SK-N-SH treated with all-trans-retinoic acid at 6 μM for 48 hours (cell line): Measurements from ENCODE around the gene ZNF358.

Experiments
- ARNTL ChIP-seq: fragments of 450-650 bp; formaldehyde crosslinking; IDR thresholded peaks from 2 replicates; pipeline ENCODE4 v1.5.0; 2020; ENCODE audit warnings: low read depth, mild to moderate bottlenecking, moderate library complexity, borderline replicate concordance
- BACH2 ChIP-seq: fragments of 250-450 bp; sonication (Bioruptor Pico); IDR thresholded peaks from 2 replicates; pipeline ENCODE4 v1.9.0; 2021; ENCODE audit warnings: mild to moderate bottlenecking, borderline replicate concordance
- CREB5 ChIP-seq: fragments of 250-450 bp; sonication (Bioruptor Pico); IDR thresholded peaks from 2 replicates; pipeline ENCODE4 v1.5.1; 2020; ENCODE audit warnings: low read depth, mild to moderate bottlenecking, moderate library complexity
- CSRNP3 ChIP-seq: fragments of 250-450 bp; sonication (Bioruptor Pico); IDR thresholded peaks from 2 replicates; pipeline ENCODE4 v1.5.1; 2021; ENCODE audit warnings: mild to moderate bottlenecking, moderate library complexity
- ESRRG ChIP-seq: fragments of 250-450 bp; sonication (Bioruptor Pico); IDR thresholded peaks from 2 replicates; pipeline ENCODE4 v1.6.1; 2021; ENCODE audit warnings: mild to moderate bottlenecking
- GLIS3 ChIP-seq: fragments of 250-450 bp; sonication (Bioruptor Pico); IDR thresholded peaks from 2 replicates; pipeline ENCODE4 v1.5.0; 2020; ENCODE audit warnings: mild to moderate bottlenecking, moderate library complexity
- PATZ1 ChIP-seq: fragments of 250-450 bp; sonication (Bioruptor Pico); IDR thresholded peaks from 2 replicates; pipeline ENCODE4 v1.8.0; 2020; ENCODE audit warnings: mild to moderate bottlenecking, moderate library complexity, borderline replicate concordance
- PPARA ChIP-seq: fragments of 250-450 bp; sonication (Bioruptor Pico); IDR thresholded peaks from 2 replicates; pipeline ENCODE4 v1.5.0; 2020; ENCODE audit warnings: mild to moderate bottlenecking, borderline replicate concordance
- TCF4 ChIP-seq: fragments of 250-450 bp; sonication (Bioruptor Pico); IDR thresholded peaks from 2 replicates; pipeline ENCODE4 v1.8.0; 2021; ENCODE audit warnings: mild to moderate bottlenecking, moderate library complexity, borderline replicate concordance
- TSHZ2 ChIP-seq: fragments of 250-450 bp; sonication (Bioruptor Pico); IDR thresholded peaks from 2 replicates; pipeline ENCODE4 v1.5.0; 2020; ENCODE audit warnings: mild to moderate bottlenecking, moderate library complexity
- ZC3H10 ChIP-seq: fragments of 250-450 bp; sonication (Bioruptor Pico); IDR thresholded peaks from 2 replicates; pipeline ENCODE4 v1.5.1; 2021; ENCODE audit warnings: mild to moderate bottlenecking, moderate library complexity
- ZFP3 ChIP-seq: fragments of 250-450 bp; sonication (Bioruptor Pico); IDR thresholded peaks from 2 replicates; pipeline ENCODE4 v1.5.0; 2020; ENCODE audit warnings: mild to moderate bottlenecking, moderate library complexity
- ZFP30 ChIP-seq: fragments of 450-650 bp; formaldehyde crosslinking; IDR thresholded peaks from 2 replicates; pipeline ENCODE4 v1.5.0; 2022; ENCODE audit warnings: mild to moderate bottlenecking, moderate library complexity
- ZNF70 ChIP-seq: fragments of 450-650 bp; formaldehyde crosslinking; IDR thresholded peaks from 2 replicates; pipeline ENCODE4 v1.5.0; 2020; ENCODE audit warnings: mild to moderate bottlenecking, moderate library complexity

GRCh38 chr19:7509625-7510024 lies 6.3 kb upstream of the ZNF358 start:
- TF ChIP-seq ZFP3 (CRISPR knock-in tag) (no peak), ARNTL (CRISPR knock-in tag) (no peak), TCF4 (CRISPR knock-in tag) (no peak), TSHZ2 (CRISPR knock-in tag) (no peak), CSRNP3 (no peak), ZC3H10 (CRISPR knock-in tag) (no peak), PATZ1 (CRISPR knock-in tag) (no peak), GLIS3 (CRISPR knock-in tag) (no peak), ESRRG (CRISPR knock-in tag) (no peak), ZFP30 (CRISPR knock-in tag) (no peak), PPARA (CRISPR knock-in tag) (no peak), CREB5 (CRISPR knock-in tag) (no peak), BACH2 (no peak), ZNF70 (no peak)
